ENCODE results near the gene ZBED2. TPM values are rescaled to one million over a fixed set of nuclear protein-coding genes. Genes with fewer than 3 reads are reported as not detected.

Gene ZBED2
- total RNA-seq (2021) = 45.1 and 54.7 TPM in 2 replicates
- Bru-seq, nascent RNA = percentile 97 among the genes with signal in this experiment
- percentile 99 among the genes with signal in this experiment for BruChase-seq, experiment 1, labeled RNA remaining after a 2-hour chase
- BruChase-seq, experiment 2, labeled RNA remaining after a 6-hour chase = percentile 97 among the genes with signal in this experiment
- long read RNA-seq, transcript ZBED2-201 (2 exons, 2,311 nt) = major isoform, 104 of 115 reads
- long read RNA-seq, partial matches to known transcripts = 0 of 115 reads
- long read RNA-seq, other reads (novel, unspliced or antisense) = 11 of 115 reads

- Histone ChIP-seq H3K27ac (peak within 1 kb of the TSS; percentile 57), H3K9me2 (ENCODE audit: insufficient read depth) (no peaks in the 10 kb centered on the region), H3K9me3 (ENCODE audit: insufficient read depth, low read depth) (no peaks in the 10 kb centered on the region; the same call in 1 of the 2 replicates), H3K27me3 (ENCODE audit: insufficient read depth, low read depth) (no peaks in the 10 kb centered on the region), H2AFZ (peak within 1 kb of the TSS; percentile 34), H3K36me3 (ENCODE audit: low read depth) (no peaks in the 10 kb centered on the region), H3K4me1 (replicated peaks; ENCODE audit: insufficient read depth) (peaks cover 22% of the 10 kb centered on the region), H4K20me1 (ENCODE audit: insufficient read depth) (no peaks in the 10 kb centered on the region), H3F3A (ENCODE audit: insufficient read depth, low read depth) (peaks cover 20% of the 10 kb centered on the region), H3K79me2 (ENCODE audit: low read depth) (no peaks in the 10 kb centered on the region), H3K4me2 (peak within 1 kb of the TSS; percentile 27), H3K4me3 (no peak within 1 kb of the TSS)
- TF ChIP-seq CTCF (conservative IDR thresholded peaks at IDR 0.05) (no peak), EZH2 (IDR thresholded peaks at IDR 0.05; ENCODE audit: low read depth) (no peak)
- peak in 1 of 2 experiments; percentile 63 for DNase-seq
- intact Hi-C loops (cut with micrococcal nuclease; ENCODE audit: unreplicated experiment) = loop anchor here (2.0 kb wide), 1 partner anchor 82 kb away; no protein-coding TSS in a partner anchor
- ChIA-PET CTCF (interaction anchor here (0.9 to 2.1 kb wide), 2 partner anchors 17 to 21 kb away, joined by 4 to 7 read pairs; no protein-coding TSS in a partner anchor), POLR2A (ENCODE audit: unreplicated experiment) (interaction anchor here (0.5 to 1.4 kb wide), 12 partner anchors 18 to 940 kb away, joined by 3 to 30 read pairs (median 6); partner anchors contain the start of gene ABHD10)
- no TSS peak for BruUV-seq (replicated peaks)
Observed at GRCh38 chr3:111595232-111595631, at the start of gene ZBED2. TSS of gene ZBED2 (minus strand) at chr3:111595346. CDS start at chr3:111594201, 1,145 bp downstream.

- DNase-seq = no peak
- no peak overlapping the region; the same call in 1 of the 2 replicates for H2AFZ ChIP-seq
- no peaks in the 10 kb centered on the region; the same call in 1 of the 2 replicates for H3K9me2 ChIP-seq (ENCODE audit: insufficient read depth)
- ChIA-PET POLR2A (ENCODE audit: unreplicated experiment) (no interaction called here), CTCF (no interaction called here)
- H3F3A ChIP-seq (ENCODE audit: insufficient read depth, low read depth) = no peaks in the 10 kb centered on the region
- TF ChIP-seq EZH2 (IDR thresholded peaks at IDR 0.05; ENCODE audit: low read depth) (no peak), CTCF (conservative IDR thresholded peaks at IDR 0.05) (no peak)
- no peak overlapping the region for H3K4me2 ChIP-seq
- no TSS peak for BruUV-seq (replicated peaks)
- H3K79me2 ChIP-seq (ENCODE audit: low read depth) = no peaks in the 10 kb centered on the region
- no peaks in the 10 kb centered on the region for H3K4me1 ChIP-seq (replicated peaks; ENCODE audit: insufficient read depth)
- no peak overlapping the region for H3K27ac ChIP-seq
- H4K20me1 ChIP-seq (ENCODE audit: insufficient read depth) = no peaks in the 10 kb centered on the region
- peaks cover 8% of the 10 kb centered on the region; the same call in 1 of the 2 replicates for H3K9me3 ChIP-seq (ENCODE audit: insufficient read depth, low read depth)
- no peak overlapping the region for H3K4me3 ChIP-seq
- no peaks in the 10 kb centered on the region for H3K36me3 ChIP-seq (ENCODE audit: low read depth)
- H3K27me3 ChIP-seq (ENCODE audit: insufficient read depth, low read depth) = no peaks in the 10 kb centered on the region
- intact Hi-C loops (cut with micrococcal nuclease; ENCODE audit: unreplicated experiment) = no loop called here
Observed at GRCh38 chr3:111639316-111639715, 44.2 kb upstream of the ZBED2 start.

GRCh38 chr3:111636366-111636885 lies 41.3 kb upstream of the ZBED2 start:
- CTCF ChIA-PET = no interaction called here
- intact Hi-C loops (cut with micrococcal nuclease; ENCODE audit: unreplicated experiment) = no loop called here
- H2AFZ ChIP-seq = no peak overlapping the region

More at GRCh38 chr3:111636366-111636885, 41.3 kb upstream of the ZBED2 start:
- no peak for DNase-seq
- Histone ChIP-seq H3K4me2 (no peak overlapping the region), H3K4me1 (replicated peaks; ENCODE audit: insufficient read depth) (no peaks in the 10 kb centered on the region), H3K4me3 (no peak overlapping the region), H3K27ac (no peak overlapping the region), H3K79me2 (ENCODE audit: low read depth) (no peaks in the 10 kb centered on the region), H3K9me3 (ENCODE audit: insufficient read depth, low read depth) (no peaks in the 10 kb centered on the region), H3F3A (ENCODE audit: insufficient read depth, low read depth) (no peaks in the 10 kb centered on the region), H4K20me1 (ENCODE audit: insufficient read depth) (no peaks in the 10 kb centered on the region), H3K36me3 (ENCODE audit: low read depth) (no peaks in the 10 kb centered on the region), H3K9me2 (ENCODE audit: insufficient read depth) (no peaks in the 10 kb centered on the region; the same call in 1 of the 2 replicates), H3K27me3 (ENCODE audit: insufficient read depth, low read depth) (no peaks in the 10 kb centered on the region)
- BruUV-seq (replicated peaks) = no TSS peak
- TF ChIP-seq EZH2 (IDR thresholded peaks at IDR 0.05; ENCODE audit: low read depth) (no peak), CTCF (conservative IDR thresholded peaks at IDR 0.05) (no peak)
- POLR2A ChIA-PET (ENCODE audit: unreplicated experiment) = no interaction called here

Data from PC-9 (cell line).